Astrocyte of the cerebellum (primary cell): ENCODE measurements around the gene GOLPH3.

Source experiments
- DNase-seq: peaks from one replicate; pipeline ENCODE4 v3.0.0-alpha.2; 2011; ENCODE audit warnings: low read depth
- H3K4me3 ChIP-seq: 2 replicates; pipeline ENCODE4 v1.5.1; 2011; ENCODE audit warnings: mild to moderate bottlenecking, low read depth, low read length, moderate library complexity
- in situ Hi-C: cut with HindIII; loops from 2 replicates; pipeline ENCODE4 v1.10.0; 2017; ENCODE audit warnings: low sequenced_read_pairs
- TF ChIP-seq, protein P1 (sequence below): IDR thresholded peaks from 2 replicates; pipeline ENCODE4 v1.5.1; 2012; ENCODE audit warnings: low read length, low read depth, moderate library complexity, mild to moderate bottlenecking; ENCODE audit errors: missing control alignments

The GOLPH3 gene

DNA sequence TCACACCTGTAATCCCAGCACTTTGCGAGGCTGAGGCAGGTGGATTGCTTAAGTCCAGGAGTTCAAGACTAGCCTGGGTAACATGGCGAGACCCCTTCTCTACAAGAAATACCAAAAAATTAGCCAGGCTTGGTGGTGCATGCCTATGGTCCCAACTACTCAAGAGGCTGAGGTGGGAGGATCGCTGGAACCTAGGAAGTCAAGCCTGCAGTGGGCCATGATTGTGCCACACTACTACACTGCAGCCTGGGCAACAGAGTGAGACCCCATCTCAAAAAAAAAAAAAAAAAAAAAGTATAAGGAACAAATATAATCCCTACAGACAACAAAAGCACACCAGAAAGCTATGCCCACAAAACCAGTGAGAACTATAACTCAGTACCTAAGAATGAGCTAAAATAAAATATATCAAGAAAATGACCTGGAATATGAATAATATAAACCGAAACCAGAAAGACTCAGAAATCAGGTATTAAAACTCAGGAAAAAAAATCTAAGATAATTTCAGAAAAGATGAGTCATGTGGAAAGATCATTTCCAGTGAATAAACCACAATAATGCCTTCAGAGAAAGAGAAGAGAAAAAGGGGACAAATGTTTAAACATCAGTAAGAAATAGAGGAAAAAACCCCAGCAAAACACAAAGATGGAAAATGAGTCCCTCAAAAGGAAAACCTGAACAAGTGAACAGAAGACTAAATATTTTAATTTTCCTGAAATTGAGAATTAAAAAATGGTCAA is 57.4 kb downstream of the GOLPH3 start:
- TF ChIP-seq, protein P1, sequence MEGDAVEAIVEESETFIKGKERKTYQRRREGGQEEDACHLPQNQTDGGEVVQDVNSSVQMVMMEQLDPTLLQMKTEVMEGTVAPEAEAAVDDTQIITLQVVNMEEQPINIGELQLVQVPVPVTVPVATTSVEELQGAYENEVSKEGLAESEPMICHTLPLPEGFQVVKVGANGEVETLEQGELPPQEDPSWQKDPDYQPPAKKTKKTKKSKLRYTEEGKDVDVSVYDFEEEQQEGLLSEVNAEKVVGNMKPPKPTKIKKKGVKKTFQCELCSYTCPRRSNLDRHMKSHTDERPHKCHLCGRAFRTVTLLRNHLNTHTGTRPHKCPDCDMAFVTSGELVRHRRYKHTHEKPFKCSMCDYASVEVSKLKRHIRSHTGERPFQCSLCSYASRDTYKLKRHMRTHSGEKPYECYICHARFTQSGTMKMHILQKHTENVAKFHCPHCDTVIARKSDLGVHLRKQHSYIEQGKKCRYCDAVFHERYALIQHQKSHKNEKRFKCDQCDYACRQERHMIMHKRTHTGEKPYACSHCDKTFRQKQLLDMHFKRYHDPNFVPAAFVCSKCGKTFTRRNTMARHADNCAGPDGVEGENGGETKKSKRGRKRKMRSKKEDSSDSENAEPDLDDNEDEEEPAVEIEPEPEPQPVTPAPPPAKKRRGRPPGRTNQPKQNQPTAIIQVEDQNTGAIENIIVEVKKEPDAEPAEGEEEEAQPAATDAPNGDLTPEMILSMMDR: no peak
- in situ Hi-C loops: no loop called here
- no peak overlapping the region for H3K4me3 ChIP-seq
- no peak for DNase-seq

GRCh38 chr5:32115985-32116384 is 58.1 kb downstream of the GOLPH3 start:
- TF ChIP-seq, protein P1: no peak
- no peak overlapping the region for H3K4me3 ChIP-seq
- in situ Hi-C loops: no loop called here
- no peak for DNase-seq

GRCh38 chr5:32110111-32110696 is 63.9 kb downstream of the GOLPH3 start:
- H3K4me3 ChIP-seq: no peak overlapping the region
- TF ChIP-seq, protein P1: no peak
- in situ Hi-C loops: no loop called here
- DNase-seq: no peak

DNA sequence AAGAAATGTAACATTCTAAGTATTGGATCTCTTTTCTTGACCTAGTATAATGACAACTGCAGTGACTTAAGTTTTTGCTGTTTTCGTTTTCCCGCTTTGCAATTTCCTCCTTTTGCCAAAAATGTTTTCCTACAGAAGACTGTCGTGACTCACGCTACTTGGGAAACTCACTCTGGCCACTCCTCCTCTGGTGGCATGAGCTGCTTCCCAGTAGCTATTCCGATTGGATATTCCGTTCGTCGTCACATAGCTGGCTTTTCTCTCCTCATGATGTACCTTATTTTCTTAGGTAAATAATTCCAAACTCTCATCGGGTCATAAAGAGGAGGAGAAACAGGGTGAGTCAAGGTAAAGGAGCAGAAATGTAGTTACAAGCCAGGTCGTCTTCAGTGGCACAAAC is 64.9 kb downstream of the GOLPH3 start:
- no peak overlapping the region for H3K4me3 ChIP-seq
- TF ChIP-seq, protein P1: no peak
- in situ Hi-C loops: loop anchor here (5.0 kb wide), 1 partner anchor 52 kb away; no protein-coding TSS in a partner anchor
- no peak for DNase-seq

DNA sequence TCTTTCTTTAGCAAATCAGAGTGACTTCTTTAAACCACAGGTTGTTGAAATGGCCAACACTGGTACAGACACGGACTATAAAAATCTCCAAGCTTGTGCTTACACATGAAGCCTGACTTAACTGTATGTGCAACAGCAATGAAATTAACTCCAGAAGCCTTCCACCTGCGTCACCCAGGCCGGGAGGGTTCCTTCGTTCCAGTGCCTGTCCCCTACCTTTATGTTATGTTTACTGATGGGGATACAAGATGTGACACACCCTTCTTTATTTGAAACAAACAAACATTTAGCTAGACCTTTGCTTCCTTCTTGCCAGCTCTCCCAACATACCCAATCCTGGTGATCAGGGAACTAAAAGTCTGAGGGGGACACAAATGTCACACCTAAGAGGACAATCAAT is 66.0 kb downstream of the GOLPH3 start:
- TF ChIP-seq, protein P1: no peak
- in situ Hi-C loops: loop anchor here (5.0 kb wide), 1 partner anchor 51 kb away; no protein-coding TSS in a partner anchor
- DNase-seq: no peak
- H3K4me3 ChIP-seq: no peak overlapping the region

DNA sequence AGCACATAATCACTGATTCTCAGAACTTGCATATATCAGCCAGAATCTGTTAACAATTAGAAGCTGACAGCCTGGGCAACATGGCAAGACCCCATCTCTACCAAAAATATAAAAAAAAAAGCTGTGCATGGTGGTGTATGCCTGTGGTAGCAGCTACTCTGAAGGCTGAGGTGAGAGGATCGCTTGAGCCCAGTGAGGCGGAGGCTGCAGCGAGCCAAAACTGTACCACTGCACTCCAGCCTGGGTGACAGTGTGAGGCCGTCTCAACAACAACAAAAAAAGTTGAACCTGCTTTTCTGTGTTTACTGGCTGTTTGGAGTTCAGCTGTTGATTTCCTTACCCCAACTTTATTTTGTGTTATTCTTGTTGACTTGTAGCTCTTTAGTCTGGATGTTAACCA is 66.8 kb downstream of the GOLPH3 start:
- TF ChIP-seq, protein P1: no peak
- no peak for DNase-seq
- H3K4me3 ChIP-seq: no peak overlapping the region
- in situ Hi-C loops: loop anchor here (5.0 kb wide), 1 partner anchor 50 kb away; no protein-coding TSS in a partner anchor
